ENCODE data around the gene HAVCR1.

- TF ChIP-seq SRF (IDR thresholded peaks at IDR 0.05; ENCODE audit: low read depth) (no peak), YY1 (IDR thresholded peaks at IDR 0.05; ENCODE audit: extremely low read depth, insufficient replicate concordance, low read depth, low read length) (no peak), SP1 (IDR thresholded peaks at IDR 0.05; ENCODE audit: low read depth) (no peak), CTCF (IDR thresholded peaks at IDR 0.05 in 2 of 3, conservative IDR thresholded peaks at IDR 0.05 in 1 of 3; ENCODE audit: borderline replicate concordance in 1 of 3, insufficient read depth in 1 of 3, low read depth in 2 of 3, low read length in 2 of 3) (no peak), POLR2A (IDR thresholded peaks at IDR 0.05; ENCODE audit: borderline replicate concordance, extremely low read depth, insufficient read depth, insufficient read length) (no peak), TCF7L2 (IDR thresholded peaks at IDR 0.05; ENCODE audit: borderline replicate concordance, extremely low read depth, insufficient read depth, insufficient read length) (no peak), JUND (IDR thresholded peaks at IDR 0.05) (no peak), SIN3A (IDR thresholded peaks at IDR 0.05; ENCODE audit: low read depth) (no peak), ATF3 (IDR thresholded peaks at IDR 0.05) (no peak), REST (IDR thresholded peaks at IDR 0.05; ENCODE audit: low read depth) (no peak), POLR2AphosphoS5 (IDR thresholded peaks at IDR 0.05; ENCODE audit: low read depth, low read length) (no peak)
Measured at GRCh38 chr5:157059891-157060290, 975 bp upstream of the HAVCR1 start.
